SW 1271 (cell line): Measurements from ENCODE around the gene WT1.
A peak's percentile ranks its signal among the peaks of the same experiment; 100 is the strongest.

Experiments
- DNase-seq, 2 experiments: peaks; one replicate each; lab custom pipeline; 2025; lab: John Stamatoyannopoulos, UW

Gene WT1

DNA sequence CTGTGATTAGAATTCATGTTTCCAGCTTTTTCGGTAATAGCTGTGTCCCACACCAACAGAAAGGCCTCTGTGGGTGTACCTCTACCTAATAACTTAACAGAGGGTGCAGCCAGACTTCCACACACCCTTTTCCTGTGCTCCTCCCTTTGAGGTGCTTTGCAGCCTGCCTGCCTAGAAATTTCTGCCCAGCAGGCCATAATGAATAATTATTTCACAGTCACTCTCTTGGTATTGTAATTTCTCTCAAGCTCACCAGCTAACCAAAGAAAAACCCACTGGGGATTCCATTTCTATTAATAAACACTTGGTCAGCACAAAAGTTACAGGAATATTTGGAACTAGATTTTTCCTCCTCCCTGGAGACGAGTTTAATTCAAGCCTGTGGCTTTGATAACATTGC lies 13.3 kb downstream of the WT1 start:
- no peak for DNase-seq

- peak in 1 of 2 experiments; percentile 9 for DNase-seq
Measured at GRCh38 chr11:32420937-32421901, 14.1 kb downstream of the WT1 start.

- DNase-seq = no peak
Measured at GRCh38 chr11:32420139-32420538, 15.2 kb downstream of the WT1 start.

- no peak for DNase-seq
Measured at GRCh38 chr11:32418836-32419235, 16.5 kb downstream of the WT1 start.

DNA sequence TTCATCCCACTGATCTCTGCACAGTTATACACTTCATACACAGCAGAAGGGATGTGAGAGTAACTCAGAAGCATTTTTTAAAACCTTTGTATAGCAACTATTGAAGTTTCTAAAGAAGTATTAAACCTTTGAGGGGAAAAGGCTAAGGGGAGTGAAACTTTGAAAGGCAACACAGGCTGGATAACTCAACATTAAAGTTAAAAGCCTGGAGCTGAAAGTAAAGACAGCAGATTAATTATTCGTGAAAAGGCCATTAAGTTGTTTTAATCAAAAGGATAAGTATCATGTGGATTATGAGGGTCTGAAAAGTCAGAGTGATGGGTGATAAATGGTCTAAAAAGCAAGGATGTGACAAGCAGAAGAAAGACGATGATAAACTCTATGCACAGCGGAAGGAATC lies 17.5 kb downstream of the WT1 start:
- DNase-seq = no peak

GRCh38 chr11:32416301-32416700 lies 19.0 kb downstream of the WT1 start:
- DNase-seq = no peak

GRCh38 chr11:32414925-32415324 lies 20.4 kb downstream of the WT1 start:
- no peak for DNase-seq

DNA sequence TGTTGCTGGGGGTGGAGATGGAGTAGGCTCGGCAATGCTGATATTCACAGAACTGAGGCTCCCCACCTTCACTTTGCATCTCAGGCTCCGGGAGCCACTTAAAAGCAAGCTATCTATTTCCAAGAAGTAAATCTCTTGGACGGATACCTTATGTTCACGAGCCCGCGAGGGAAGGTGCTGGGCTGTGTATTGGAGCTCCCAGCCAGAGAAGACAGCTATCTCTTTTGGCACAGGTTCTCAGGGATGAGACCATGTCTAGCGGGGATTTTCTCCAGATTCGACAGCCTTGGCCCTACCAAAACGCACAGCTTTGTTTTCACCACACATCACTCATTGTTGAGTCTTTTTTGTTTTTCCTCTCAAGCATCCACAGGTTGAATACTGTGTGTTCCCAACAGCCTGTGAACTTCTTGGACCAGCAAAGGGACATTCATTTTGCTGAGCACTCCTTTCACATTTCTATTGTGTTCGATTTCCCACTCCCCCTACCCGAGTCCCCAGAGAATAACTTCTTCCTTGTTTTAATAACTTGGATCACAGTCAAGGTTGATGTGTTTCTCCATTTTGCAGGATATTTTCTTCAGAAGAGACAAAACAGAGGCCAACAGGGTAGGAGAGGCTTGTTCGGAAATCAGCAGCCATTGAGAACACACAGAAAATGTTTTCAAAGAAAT lies 23.3 kb downstream of the WT1 start:
- DNase-seq = no peak

- no peak for DNase-seq
Measured at GRCh38 chr11:32405592-32405991, 29.7 kb downstream of the WT1 start.

GRCh38 chr11:32402836-32403235 lies 32.5 kb downstream of the WT1 start:
- DNase-seq = no peak

DNA sequence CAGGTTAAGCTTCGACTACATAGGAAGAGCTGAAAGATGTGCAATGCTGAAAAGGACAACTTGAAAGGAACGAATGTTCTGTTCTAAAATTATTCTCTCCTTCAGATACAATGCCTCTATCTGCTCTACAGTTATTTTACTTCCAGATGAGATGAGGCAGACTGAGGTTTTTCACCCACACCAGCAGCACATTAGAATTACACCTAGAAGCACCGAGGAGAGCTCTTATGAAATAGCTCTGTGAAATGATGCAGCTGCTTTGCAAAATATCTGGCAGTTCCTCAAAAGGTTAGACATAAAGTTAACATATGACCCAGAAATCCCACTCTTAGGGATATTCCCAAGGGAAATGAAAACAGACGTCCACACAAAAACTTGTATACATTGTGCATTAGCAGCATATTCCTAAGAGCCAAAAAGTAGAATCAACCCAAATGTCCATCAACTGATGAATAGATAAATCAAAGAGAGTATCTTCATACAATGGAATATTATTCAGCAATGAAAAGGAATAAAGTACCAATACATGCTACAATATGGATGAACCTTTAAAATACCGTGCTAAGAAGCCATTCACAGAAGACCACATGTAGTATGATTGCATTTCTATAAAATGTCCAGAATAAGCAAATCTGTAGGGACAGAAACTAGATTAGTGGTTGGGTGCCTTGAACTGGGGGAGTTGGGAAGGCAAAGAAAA lies 34.5 kb downstream of the WT1 start:
- DNase-seq = no peak

DNA sequence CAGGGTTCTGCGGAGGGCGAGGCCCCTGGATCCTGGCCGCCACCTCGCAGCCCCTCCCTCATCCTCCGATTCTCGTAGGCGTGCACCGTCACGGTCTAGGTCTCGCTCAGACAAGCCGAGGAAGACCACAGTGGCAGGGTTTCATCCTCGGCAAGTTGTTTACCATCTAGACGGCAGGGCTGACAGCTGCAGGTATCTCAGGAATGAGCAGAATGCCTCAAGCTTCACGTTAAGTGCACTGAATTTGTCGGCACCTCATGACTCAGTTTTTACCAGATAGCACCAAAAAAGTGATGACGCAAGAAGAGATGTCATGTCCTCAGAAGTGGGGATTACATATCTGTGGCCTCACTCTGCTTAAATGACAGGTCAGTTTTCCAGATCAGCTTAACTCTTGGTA lies 35.1 kb downstream of the WT1 start:
- no peak for DNase-seq

- no peak for DNase-seq
Measured at GRCh38 chr11:32396991-32397390, 38.3 kb downstream of the WT1 start.

DNA sequence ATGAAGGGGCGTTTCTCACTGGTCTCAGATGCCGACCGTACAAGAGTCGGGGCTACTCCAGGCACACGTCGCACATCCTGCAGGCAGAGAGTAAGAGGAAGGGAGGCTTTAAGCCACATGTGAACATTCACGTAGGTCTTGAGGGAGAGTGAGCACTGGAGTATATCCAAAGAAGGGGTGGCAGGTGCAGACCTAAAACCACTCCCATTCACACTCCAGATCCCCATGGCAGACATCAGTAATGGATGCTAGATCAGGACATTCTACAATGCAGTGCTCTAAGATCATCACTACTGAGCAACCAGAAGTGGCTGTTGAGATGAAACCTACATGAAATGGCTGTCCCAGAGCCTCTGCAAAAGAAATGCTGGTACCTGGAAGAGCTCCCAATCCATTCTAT lies 39.0 kb downstream of the WT1 start:
- DNase-seq = no peak

- DNase-seq = no peak
Measured at GRCh38 chr11:32395127-32395526, 40.2 kb downstream of the WT1 start.

GRCh38 chr11:32392840-32393239 lies 42.5 kb downstream of the WT1 start:
- no peak for DNase-seq

- DNase-seq = no peak
Measured at GRCh38 chr11:32391956-32392553, 43.3 kb downstream of the WT1 start.

GRCh38 chr11:32391479-32391878 lies 43.9 kb downstream of the WT1 start:
- no peak for DNase-seq

GRCh38 chr11:32390712-32391111 lies 44.6 kb downstream of the WT1 start:
- no peak for DNase-seq

GRCh38 chr11:32388871-32389770 lies 46.2 kb downstream of the WT1 start:
- no peak for DNase-seq

- no peak for DNase-seq
Measured at GRCh38 chr11:32388365-32388764, 47.0 kb downstream of the WT1 start.
